Measurements from ENCODE around the gene PM20D2.

GRCh38 chr6:89145091-89145955 lies 532 bp upstream of the PM20D2 start:
- TF ChIP-seq CTCF (IDR thresholded peaks at IDR 0.05; ENCODE audit: low read depth, low read length, poor library complexity, severe bottlenecking), result no peak
- no peak for TF ChIP-seq EZH2phosphoT487 (IDR thresholded peaks at IDR 0.05; ENCODE audit: borderline replicate concordance, low read length)

All from DOHH2 (cell line).